ENCODE results near the gene CNBP. TPM values are rescaled to one million over a fixed set of nuclear protein-coding genes. Genes with fewer than 3 reads are reported as not detected.

The CNBP gene
- total and polyA plus RNA-seq, 2 donors (not counting 1 experiment from before 2014, with no cell fraction given): 317 to 369 TPM

- Histone ChIP-seq H3K4me2 (ENCODE audit: extremely low read depth, insufficient read depth, low read length) (no peak overlapping the region), H3K4me3 (replicated peaks in 1 of 4; ENCODE audit: control extremely low read depth in 1 of 4, insufficient read depth in 1 of 4, low read depth in 3 of 4, low read length in 4 of 4) (no peak overlapping the region), H3K27ac (ENCODE audit: insufficient read depth, low read length) (peak overlapping the region; percentile 15), H2AFZ (ENCODE audit: low read length) (no peak overlapping the region), H4K20me1 (ENCODE audit: control insufficient read depth, extremely low read depth, insufficient read depth, low read length) (no peaks in the 10 kb centered on the region), H3K36me3 (ENCODE audit: control insufficient read depth, insufficient read depth, low read length) (no peaks in the 10 kb centered on the region), H3K27me3 (ENCODE audit: control insufficient read depth, insufficient read depth, low read length) (no peaks in the 10 kb centered on the region), H3K9ac (ENCODE audit: insufficient read depth, low read length) (no peak overlapping the region), H3K79me2 (ENCODE audit: control insufficient read depth, insufficient read depth, low read length) (no peaks in the 10 kb centered on the region), H3K9me3 (ENCODE audit: control insufficient read depth, insufficient read depth, low read depth, low read length) (no peaks in the 10 kb centered on the region), H3K4me1 (ENCODE audit: control insufficient read depth, extremely low read depth, insufficient read depth, low read length) (peaks cover 11% of the 10 kb centered on the region)
- TF ChIP-seq EZH2 (IDR thresholded peaks at IDR 0.05; ENCODE audit: low read length, missing control alignments) (no peak), CTCF (conservative IDR thresholded peaks at IDR 0.05 in 1 of 2, IDR thresholded peaks at IDR 0.05 in 1 of 2; ENCODE audit: low read depth in 1 of 2, low read length in 2 of 2) (no peak)
- peak; percentile 85 to 90 for DNase-seq (ENCODE audit: low read depth in 2 of 2)
These were observed 46.8 kb upstream of the CNBP start for GRCh38 chr3:129230311-129231019.

- H3K4me2 ChIP-seq (ENCODE audit: extremely low read depth, insufficient read depth, low read length): peak overlapping the region; percentile 15
- no peaks in the 10 kb centered on the region for H3K36me3 ChIP-seq (ENCODE audit: control insufficient read depth, insufficient read depth, low read length)
- peak overlapping the region; percentile 94 for H2AFZ ChIP-seq (ENCODE audit: low read length)
- no peaks in the 10 kb centered on the region for H4K20me1 ChIP-seq (ENCODE audit: control insufficient read depth, extremely low read depth, insufficient read depth, low read length)
- H3K27me3 ChIP-seq (ENCODE audit: control insufficient read depth, insufficient read depth, low read length): no peaks in the 10 kb centered on the region
- peak overlapping the region; percentile 75 for H3K27ac ChIP-seq (ENCODE audit: insufficient read depth, low read length)
- no peak for TF ChIP-seq EZH2 (IDR thresholded peaks at IDR 0.05; ENCODE audit: low read length, missing control alignments)
- TF ChIP-seq CTCF (conservative IDR thresholded peaks at IDR 0.05 in 1 of 2, IDR thresholded peaks at IDR 0.05 in 1 of 2; ENCODE audit: low read depth in 1 of 2, low read length in 2 of 2): no peak
- no peaks in the 10 kb centered on the region for H3K79me2 ChIP-seq (ENCODE audit: control insufficient read depth, insufficient read depth, low read length)
- DNase-seq (ENCODE audit: low read depth in 2 of 2): peak; percentile 73 to 89
- no peak overlapping the region for H3K9ac ChIP-seq (ENCODE audit: insufficient read depth, low read length)
- H3K4me1 ChIP-seq (ENCODE audit: control insufficient read depth, extremely low read depth, insufficient read depth, low read length): peaks cover 18% of the 10 kb centered on the region
- H3K9me3 ChIP-seq (ENCODE audit: control insufficient read depth, insufficient read depth, low read depth, low read length): no peaks in the 10 kb centered on the region
- H3K4me3 ChIP-seq (replicated peaks in 1 of 4; ENCODE audit: control extremely low read depth in 1 of 4, insufficient read depth in 1 of 4, low read depth in 3 of 4, low read length in 4 of 4): no peak overlapping the region
These were observed 45.3 kb upstream of the CNBP start for GRCh38 chr3:129228891-129229585.

GRCh38 chr3:129226374-129226773 lies 42.7 kb upstream of the CNBP start:
- H3K79me2 ChIP-seq (ENCODE audit: control insufficient read depth, insufficient read depth, low read length): no peaks in the 10 kb centered on the region
- no peak overlapping the region for H2AFZ ChIP-seq (ENCODE audit: low read length)
- no peaks in the 10 kb centered on the region for H4K20me1 ChIP-seq (ENCODE audit: control insufficient read depth, extremely low read depth, insufficient read depth, low read length)
- H3K4me2 ChIP-seq (ENCODE audit: extremely low read depth, insufficient read depth, low read length): no peak overlapping the region
- peak; percentile 86 to 97 for DNase-seq (ENCODE audit: low read depth in 2 of 2)
- H3K36me3 ChIP-seq (ENCODE audit: control insufficient read depth, insufficient read depth, low read length): no peaks in the 10 kb centered on the region
- H3K27ac ChIP-seq (ENCODE audit: insufficient read depth, low read length): no peak overlapping the region
- no peaks in the 10 kb centered on the region for H3K27me3 ChIP-seq (ENCODE audit: control insufficient read depth, insufficient read depth, low read length)
- TF ChIP-seq CTCF (conservative IDR thresholded peaks at IDR 0.05 in 1 of 2, IDR thresholded peaks at IDR 0.05 in 1 of 2; ENCODE audit: low read depth in 1 of 2, low read length in 2 of 2) (no peak), EZH2 (IDR thresholded peaks at IDR 0.05; ENCODE audit: low read length, missing control alignments) (no peak)
- no peak overlapping the region for H3K4me3 ChIP-seq (replicated peaks in 1 of 4; ENCODE audit: control extremely low read depth in 1 of 4, insufficient read depth in 1 of 4, low read depth in 3 of 4, low read length in 4 of 4)
- H3K4me1 ChIP-seq (ENCODE audit: control insufficient read depth, extremely low read depth, insufficient read depth, low read length): peaks cover 18% of the 10 kb centered on the region
- H3K9me3 ChIP-seq (ENCODE audit: control insufficient read depth, insufficient read depth, low read depth, low read length): no peaks in the 10 kb centered on the region
- no peak overlapping the region for H3K9ac ChIP-seq (ENCODE audit: insufficient read depth, low read length)

Measured in fibroblast of lung (primary cell).